AG04449 (cell line): ENCODE results near the gene DHX58.
A peak's percentile ranks its signal among the peaks of the same experiment; 100 is the strongest.
"Not testable (repeated sequence)": the region's sequence is repeated elsewhere in the genome, so short reads cannot be mapped to it uniquely, and the experiment has no call there.

Experiments
- CTCF ChIA-PET: fragments of 350-600 bp; formaldehyde crosslinking; extraction: SDS; loops from one replicate; lab custom pipeline; 2021; ENCODE audit warnings: antibody characterized with exemption; lab: Yijun Ruan, JAX
- POLR2A ChIA-PET: fragments of 400-600, 350-600 bp; formaldehyde crosslinking; extraction: SDS; loops from one replicate; lab custom pipeline; 2020; ENCODE audit warnings: antibody characterized with exemption, inconsistent platforms; lab: Yijun Ruan, JAX
- DNase-seq: peaks from one replicate; pipeline ENCODE4 v3.0.0-alpha.2; 2010; ENCODE audit warnings: low read depth, low spot score
- H3K4me3 ChIP-seq: 2 replicates; pipeline ENCODE4 v1.5.1; 2011; ENCODE audit warnings: low read depth, mild to moderate bottlenecking, control low read depth, low read length
- CTCF ChIP-seq: IDR thresholded peaks from one replicate; pipeline ENCODE4 v1.5.1; 2011; ENCODE audit warnings: mild to moderate bottlenecking, moderate library complexity, low read length, control low read depth, inconsistent platforms; ENCODE audit not compliant: insufficient read depth; ENCODE audit errors: missing control alignments

Gene DHX58

GRCh38 chr17:42146911-42147607, 34.5 kb upstream of the DHX58 start:
- H3K4me3 ChIP-seq, result no peak overlapping the region
- TF ChIP-seq CTCF, result no peak
- ChIA-PET POLR2A (no interaction called here), CTCF (no interaction called here)
- DNase-seq, result no peak

- POLR2A ChIA-PET, result interaction anchor here (1.2 to 2.4 kb wide), 2 partner anchors 11 to 134 kb away, joined by 3 to 8 read pairs; no protein-coding TSS in a partner anchor
- not testable (repeated sequence) for DNase-seq
Observed at GRCh38 chr17:42143138-42143537, 30.6 kb upstream of the DHX58 start.

GRCh38 chr17:42142371-42142896, 29.9 kb upstream of the DHX58 start:
- peak; percentile 56 for DNase-seq
- POLR2A ChIA-PET, result interaction anchor here (1.2 to 2.4 kb wide), 2 partner anchors 11 to 135 kb away, joined by 3 to 8 read pairs; no protein-coding TSS in a partner anchor
- TF ChIP-seq CTCF, result no peak
- CTCF ChIA-PET, result interaction anchor here (0.6 to 2.4 kb wide), 10 partner anchors 9 to 125 kb away, joined by 3 to 13 read pairs (median 3); partner anchors contain the start of genes DNAJC7, HSPB9 and NKIRAS2
- no peak overlapping the region for H3K4me3 ChIP-seq

More at GRCh38 chr17:42143138-42143537, 30.6 kb upstream of the DHX58 start:
- H3K4me3 ChIP-seq, result not testable (repeated sequence)
- CTCF ChIA-PET, result interaction anchor here (0.6 to 2.4 kb wide), 9 partner anchors 8 to 123 kb away, joined by 3 to 13 read pairs (median 3); partner anchors contain the start of genes HSPB9 and NKIRAS2

- ChIA-PET CTCF (no interaction called here), POLR2A (interaction anchor here (2.4 kb wide), 1 partner anchor 12 kb away, joined by 8 read pairs; no protein-coding TSS in a partner anchor)
- TF ChIP-seq CTCF, result no peak
Observed at GRCh38 chr17:42141382-42141781, 28.9 kb upstream of the DHX58 start.

GRCh38 chr17:42140690-42141089, 28.2 kb upstream of the DHX58 start:
- H3K4me3 ChIP-seq, POLR2A ChIA-PET, DNase-seq: not testable (repeated sequence)
- CTCF ChIA-PET, result interaction anchor here (1.0 to 2.3 kb wide), 2 partner anchors 13 to 387 kb away, joined by 3 to 5 read pairs; no protein-coding TSS in a partner anchor

More at GRCh38 chr17:42141382-42141781, 28.9 kb upstream of the DHX58 start:
- DNase-seq, result no peak
- no peak overlapping the region for H3K4me3 ChIP-seq

GRCh38 chr17:42138749-42139492, 26.4 kb upstream of the DHX58 start:
- H3K4me3 ChIP-seq, result no peak overlapping the region
- DNase-seq, result no peak
- no peak for TF ChIP-seq CTCF
- CTCF ChIA-PET, result interaction anchor here (0.8 to 2.3 kb wide), 4 partner anchors 15 to 176 kb away, joined by 3 to 5 read pairs (median 4); partner anchors contain the start of gene KCNH4
- POLR2A ChIA-PET, result no interaction called here

- TF ChIP-seq CTCF, result no peak
- DNase-seq, result no peak
- ChIA-PET POLR2A (no interaction called here), CTCF (interaction anchor here (1.1 to 1.6 kb wide), 3 partner anchors 16 to 114 kb away, joined by 3 read pairs; partner anchors contain the start of gene GHDC)
- no peak overlapping the region for H3K4me3 ChIP-seq
Observed at GRCh38 chr17:42136654-42137051, 24.1 kb upstream of the DHX58 start.
